HT1080 (cell line): ENCODE results near the gene HOXA7. TPM values are rescaled to one million over a fixed set of nuclear protein-coding genes. Genes with fewer than 3 reads are reported as not detected.

Source experiments
- DNase-seq: peaks from one replicate; pipeline ENCODE4 v3.0.0-alpha.2; 2015; ENCODE audit warnings: low read depth
- total RNA-seq: library from RNA; depleted of rRNA; stranded (reverse); fragments of >200 nt; shearing (Covaris generic); gene quantifications from 2 replicates; pipeline ENCODE4 v1.2.3, GENCODE V29; 2014

The HOXA7 gene
- total RNA-seq, 1 experiment from 2014 or later: not detected

DNA sequence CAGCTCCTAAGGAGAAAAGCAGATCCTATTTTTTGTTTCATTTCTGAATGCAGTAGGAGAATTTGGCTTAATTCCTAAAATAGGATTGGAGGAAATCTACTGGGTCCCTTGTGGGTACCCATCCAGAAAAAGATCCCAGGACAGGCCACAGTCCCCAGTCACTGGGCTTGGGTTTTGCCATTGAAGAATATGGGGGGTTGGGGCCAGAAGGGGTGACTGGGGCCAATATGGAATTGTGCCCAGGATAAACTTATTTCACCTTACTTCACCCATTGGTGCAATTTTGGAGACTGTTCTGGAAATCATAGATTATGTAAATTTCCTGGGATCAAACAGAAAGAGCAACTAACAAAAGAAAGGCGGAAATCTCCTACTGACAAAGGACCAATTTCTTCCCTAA, 18.0 kb downstream of the HOXA7 start:
- DNase-seq: no peak

DNA sequence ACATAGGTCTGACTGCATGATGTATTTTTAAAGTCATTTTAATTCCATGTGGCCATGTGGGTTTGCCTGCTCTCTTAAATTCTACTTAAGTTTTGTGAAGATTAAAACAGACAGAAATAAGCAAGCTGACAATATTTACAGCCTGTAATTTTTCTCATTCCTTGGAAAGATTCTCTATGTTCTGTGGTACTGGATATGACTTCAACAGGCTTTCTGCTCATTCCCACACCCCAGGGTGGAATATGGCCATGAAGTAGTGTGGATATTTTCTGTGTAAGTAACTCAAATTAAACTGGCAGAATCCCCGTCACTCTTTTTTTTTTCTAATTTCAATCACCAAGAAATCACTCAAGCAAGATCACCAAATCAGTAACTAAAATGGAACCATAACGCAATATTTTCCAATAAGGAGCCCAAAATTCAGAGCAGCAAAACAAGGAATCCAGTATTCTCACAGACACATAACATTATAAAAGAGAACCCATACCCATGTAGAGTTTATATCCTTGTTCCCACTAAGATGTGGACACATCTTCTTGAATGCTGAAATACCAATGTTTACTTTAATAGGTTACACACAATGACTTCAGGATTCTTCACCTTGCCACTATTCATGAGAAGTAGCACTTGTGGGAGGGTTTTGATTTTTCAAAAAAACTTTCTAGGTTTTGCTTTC, 18.7 kb downstream of the HOXA7 start:
- DNase-seq: no peak

DNA sequence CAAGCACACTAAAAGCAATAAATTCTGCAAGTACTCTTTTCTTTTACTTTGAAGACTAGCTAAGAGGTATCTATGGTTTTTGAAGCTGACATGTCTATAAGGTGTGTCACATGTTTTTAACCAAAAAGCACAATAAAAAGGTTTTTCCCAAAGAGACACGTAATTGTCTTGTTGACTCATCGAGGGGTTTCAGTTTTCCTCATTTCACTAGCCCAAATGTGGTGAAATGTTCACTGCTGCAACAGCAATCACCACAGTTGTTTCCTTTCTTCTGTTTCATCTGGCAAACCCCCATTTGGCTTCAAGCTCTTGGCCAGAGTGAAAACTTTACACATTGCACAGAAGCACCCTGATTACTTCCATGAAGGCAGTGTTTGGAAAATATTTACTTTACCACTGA, 22.1 kb downstream of the HOXA7 start:
- DNase-seq: peak; percentile 93

DNA sequence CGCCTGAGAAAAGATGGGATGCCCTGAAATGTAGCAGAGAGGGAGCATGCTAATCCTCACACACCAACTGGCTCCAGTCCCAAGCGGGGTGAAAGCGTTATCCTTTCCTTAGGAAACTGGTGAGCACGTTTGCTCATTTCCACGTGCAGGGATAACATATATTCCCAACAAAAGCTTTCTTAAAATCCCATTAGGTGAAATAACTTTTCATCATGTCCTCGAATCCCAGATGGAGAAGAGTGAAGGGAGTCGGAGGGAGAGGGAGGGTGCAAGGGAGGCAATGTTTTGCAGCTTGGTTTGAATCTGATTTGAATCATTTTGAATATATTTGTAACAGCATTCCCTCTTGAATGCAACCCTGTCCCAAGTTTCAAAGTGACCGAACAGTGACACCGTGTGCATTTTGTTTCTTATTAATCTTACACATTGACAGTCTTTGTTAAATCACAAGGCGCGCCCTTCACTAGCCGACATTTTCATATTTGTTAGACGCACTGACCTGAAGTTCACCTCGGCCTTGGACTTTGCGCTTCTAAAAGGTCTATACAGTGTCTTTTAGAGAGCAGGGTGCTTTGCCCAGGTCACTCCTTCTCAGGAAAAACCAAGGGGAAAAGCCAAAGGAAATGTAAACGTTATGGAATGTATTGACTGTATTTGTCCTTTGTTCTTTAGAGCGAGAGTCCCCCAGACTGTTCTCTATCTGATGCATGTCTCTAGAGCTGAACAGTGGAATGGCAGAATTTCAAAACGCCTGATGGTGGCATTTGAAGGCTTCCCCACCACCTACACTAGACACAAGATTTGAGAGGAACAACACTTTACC, 22.9 kb downstream of the HOXA7 start:
- no peak for DNase-seq

DNA sequence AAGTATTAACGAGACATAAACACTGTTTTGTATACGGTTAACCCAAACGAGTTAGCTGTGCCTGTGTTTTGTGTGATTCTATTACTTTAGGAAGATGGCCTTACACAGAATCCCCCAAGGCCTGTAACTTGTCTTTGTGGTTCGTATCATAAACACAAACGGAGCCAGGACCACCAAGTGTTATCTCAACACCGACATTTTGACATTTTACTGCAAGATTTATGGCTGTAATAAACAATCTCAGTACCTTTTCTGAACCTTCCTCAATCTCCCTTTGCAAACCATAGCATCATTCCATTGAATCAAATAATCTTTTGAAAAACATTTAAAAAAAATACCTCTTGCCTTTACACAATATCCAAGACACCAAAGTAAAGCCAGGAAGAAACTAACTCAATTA, 23.5 kb downstream of the HOXA7 start:
- no peak for DNase-seq

DNA sequence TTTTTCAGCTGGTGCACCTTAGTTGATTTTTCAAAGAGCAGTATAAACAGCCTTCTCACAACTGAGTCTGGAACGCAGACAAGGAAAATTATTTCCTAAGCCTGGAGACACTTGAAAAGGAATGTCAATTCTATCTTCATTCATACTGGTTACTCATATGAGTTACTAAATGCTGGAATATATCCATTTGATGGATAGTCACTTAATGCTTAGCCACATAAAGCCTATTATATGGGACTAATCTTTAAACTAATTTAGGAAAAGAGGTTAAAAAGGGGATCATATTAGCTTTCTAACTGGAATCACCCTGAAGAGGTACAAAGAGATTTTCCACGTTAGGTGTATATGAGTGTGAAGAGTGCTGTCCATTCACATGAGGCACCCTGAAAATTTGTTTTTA, 24.3 kb downstream of the HOXA7 start:
- no peak for DNase-seq

DNA sequence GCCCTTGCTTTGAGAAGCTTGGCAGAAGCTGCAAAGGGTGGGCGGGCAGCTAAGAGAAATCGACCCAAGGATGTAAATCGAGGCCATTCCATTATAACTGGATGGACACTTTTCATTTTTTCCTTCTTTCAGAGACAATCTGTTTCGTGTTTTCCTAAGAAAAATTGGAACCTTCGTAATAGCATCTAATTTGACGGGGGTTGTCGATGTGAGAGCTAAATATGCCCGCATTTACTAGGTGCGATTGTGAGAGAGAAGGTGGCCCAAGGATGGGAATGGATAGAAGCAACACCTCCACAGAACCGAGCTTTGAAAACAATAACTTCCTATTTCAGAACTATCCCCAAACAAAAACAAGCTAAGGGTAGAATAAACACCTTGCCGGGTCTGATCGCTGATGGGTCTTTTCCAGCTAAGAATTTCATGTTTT, 25.1 kb downstream of the HOXA7 start:
- no peak for DNase-seq

DNA sequence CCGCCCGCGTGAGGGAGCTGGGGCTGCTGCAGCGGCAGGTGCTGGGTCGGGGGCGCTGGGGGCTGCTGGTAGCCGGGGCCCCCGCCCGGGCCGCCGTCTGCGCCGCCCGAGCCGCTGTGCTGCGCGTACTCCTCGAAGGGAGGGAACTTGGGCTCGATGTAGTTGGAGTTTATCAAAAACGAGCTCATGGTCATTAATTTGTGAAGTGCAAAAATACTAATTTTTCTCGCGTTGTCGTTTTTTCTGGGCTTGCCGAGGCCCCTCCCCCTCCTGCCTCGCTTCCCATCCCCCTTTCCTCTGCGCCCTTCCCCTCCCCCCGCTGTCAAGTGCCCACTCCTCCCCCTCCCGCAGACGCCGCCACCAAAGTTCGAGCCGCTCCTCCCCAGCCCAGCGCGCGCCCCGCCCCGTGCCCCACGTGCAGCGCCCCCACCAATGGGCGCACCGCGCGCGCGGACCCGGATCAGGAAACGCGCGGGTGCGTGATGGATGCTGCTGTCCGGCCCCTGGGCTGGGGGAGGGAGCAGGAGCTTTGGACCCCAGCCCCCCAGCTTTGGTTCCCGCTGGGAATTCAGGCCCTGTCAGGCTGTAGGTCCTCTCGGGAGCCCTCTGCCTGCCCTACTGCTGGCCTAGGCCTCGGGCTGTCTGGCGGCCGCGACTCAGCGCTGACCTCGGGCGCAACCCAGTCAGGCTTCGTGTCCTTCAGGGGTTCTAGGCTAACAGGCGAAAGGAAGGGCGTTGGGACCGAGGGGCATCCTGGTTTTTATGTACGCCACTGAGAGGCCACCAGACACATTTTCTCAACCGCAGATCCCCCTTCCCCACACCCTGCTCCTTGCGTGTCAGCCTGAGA, 25.7 kb downstream of the HOXA7 start, which contains the start of gene HOXA4:
TSS of gene HOXA4 (minus strand) at position 218 of the 850 bp plus-strand sequence. CDS start at position 194, 24 bp downstream.
- DNase-seq: peak; percentile 84

DNA sequence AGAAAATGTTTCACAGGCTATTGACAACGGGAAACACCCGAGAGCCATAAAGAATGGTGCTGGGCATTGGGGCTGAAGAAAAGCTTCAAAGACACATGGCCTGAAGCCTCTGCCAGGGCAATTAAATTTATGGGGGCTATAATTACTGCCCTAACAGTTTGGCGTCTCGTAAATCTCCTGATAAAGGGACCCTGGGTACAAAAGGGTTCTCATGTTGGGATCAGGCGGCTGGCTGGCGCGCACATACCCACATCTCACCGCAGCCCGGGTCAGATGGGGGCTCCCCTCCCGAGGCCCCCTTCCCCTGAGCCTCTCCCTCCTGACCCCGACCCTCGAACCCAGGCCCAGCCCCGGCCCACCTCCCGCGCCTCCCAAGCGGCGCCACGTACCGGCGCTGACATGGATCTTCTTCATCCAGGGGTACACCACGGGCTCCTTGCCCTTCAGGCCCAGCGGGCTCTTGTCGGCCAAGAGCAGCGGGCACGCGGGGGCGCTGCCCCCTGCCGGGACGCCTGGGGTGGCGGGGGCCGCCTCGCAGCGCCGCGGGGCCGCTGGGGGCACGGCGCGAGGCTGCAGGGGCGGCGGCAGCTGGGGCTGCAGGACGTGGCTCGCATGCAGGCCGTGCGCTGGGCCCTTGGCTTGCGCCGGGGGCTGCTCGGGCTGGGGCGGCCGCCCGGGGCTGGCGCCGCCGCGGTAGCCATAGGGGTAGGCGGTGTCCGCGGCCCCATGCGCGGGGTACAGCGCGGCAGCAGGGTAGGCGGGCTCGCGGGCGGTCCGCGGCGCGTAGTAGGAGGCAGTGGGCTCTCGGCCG, 26.5 kb downstream of the HOXA7 start:
- no peak for DNase-seq

DNA sequence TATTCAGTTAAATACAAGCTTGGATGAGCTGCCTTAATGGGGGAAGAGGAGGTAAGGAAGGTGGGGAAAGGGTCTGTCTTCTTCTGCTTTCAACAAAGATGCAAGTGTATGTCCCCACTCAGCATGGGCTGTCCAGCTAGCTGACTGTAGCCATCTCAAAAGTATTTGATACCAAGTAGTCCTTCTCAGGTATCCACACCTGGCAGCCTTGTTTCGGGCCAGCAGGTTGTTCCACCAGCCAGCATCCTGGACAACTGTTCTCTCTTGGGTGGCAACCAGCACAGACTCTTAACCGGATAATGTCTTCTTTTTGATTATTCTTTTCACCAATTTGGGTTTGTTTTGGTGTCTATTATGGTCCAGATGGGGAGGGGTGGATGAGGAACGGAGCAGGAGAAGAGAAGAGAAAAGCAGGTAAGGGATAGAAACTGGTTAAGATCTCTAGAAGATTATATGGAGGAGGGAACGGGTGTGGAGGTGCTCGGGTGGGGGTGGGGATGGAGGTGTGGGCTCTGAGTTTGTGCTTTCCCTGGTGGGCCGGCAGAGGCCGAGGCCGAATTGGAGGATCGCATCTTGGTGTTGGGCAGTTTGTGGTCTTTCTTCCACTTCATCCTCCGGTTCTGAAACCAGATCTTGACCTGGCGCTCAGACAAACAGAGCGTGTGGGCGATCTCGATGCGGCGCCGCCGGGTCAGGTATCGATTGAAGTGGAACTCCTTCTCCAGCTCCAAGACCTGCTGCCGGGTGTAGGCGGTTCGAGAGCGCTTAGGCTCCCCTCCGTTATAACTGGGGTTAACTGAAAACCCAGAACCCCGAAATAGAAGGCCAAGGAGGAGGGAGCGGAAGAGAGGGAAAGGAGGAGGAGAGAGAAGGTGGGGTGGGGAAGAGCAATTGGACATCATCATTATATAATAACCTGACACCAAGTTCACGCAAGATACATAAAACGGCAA, 27.4 kb downstream of the HOXA7 start:
- no peak for DNase-seq

DNA sequence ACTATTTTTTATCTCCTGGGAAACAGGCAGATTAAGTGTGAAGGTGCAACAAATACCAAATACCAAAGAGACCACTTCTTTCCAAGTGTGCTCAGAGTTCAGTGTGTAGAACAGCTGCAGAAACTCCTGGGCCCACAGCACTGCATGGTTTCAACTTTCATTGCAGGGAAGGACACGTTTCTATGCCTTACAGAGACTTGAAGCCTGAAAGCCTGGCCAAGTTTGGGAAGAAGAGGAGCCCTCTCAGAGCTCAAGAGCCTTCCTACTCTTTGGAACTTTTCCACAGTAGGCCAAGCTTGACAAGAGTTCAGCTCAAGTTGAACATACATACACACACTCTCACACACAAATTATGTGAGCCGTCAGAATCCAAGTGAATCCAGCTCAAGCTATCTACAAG, 28.4 kb downstream of the HOXA7 start:
- DNase-seq: no peak

DNA sequence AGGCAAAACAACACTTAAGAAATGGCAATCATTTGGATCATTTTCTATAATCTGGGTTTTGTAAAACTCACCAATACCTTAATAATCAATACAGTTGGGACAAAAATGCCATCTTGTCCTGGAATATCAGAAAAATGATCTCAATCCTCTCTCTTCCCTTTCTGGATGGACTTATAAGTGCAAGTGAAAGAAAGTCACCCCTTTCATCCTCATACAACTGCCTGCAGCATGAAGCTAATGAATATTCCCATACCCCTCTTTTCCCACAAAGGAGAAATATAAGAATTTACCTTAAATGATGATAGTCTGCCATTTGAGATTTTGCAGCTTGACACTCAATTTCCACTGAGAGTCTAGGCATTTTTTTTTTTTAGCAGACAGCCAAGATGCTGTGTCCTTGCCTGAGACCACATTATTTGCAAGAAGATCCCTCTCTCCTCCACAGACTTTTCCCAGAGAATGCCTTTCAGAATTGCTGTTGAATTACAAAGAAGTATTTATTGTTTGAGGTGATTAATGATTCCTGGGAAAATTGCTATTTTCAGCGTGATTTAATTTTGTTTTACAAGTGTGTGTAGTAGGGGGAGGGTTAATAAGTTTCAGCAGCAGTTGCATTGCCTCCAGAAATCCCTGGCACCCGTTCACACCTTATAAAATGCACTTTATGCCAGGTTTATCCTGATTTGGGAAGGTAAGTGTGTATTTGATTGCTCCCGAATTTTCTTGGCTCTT, 29.7 kb downstream of the HOXA7 start:
- DNase-seq: no peak

DNA sequence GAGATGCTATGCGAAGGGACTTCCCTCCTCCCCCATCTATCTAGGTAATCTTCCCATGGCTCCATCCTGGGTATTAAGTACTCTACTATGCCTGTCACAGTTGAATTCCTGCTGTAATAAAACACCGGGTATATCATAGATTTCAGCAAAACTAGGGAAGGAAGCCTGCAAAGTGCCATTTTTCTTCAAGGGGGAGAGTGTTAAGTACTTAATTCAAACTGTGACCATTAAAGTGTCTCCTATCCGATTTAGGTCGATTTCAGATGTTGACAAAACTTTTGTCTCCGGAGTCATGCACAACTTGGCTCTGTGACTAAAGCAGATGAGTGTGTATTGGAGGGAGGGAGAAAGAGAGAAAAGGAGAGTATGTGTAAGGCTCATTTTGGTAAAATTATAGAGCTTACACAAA, 30.5 kb downstream of the HOXA7 start:
- no peak for DNase-seq

DNA sequence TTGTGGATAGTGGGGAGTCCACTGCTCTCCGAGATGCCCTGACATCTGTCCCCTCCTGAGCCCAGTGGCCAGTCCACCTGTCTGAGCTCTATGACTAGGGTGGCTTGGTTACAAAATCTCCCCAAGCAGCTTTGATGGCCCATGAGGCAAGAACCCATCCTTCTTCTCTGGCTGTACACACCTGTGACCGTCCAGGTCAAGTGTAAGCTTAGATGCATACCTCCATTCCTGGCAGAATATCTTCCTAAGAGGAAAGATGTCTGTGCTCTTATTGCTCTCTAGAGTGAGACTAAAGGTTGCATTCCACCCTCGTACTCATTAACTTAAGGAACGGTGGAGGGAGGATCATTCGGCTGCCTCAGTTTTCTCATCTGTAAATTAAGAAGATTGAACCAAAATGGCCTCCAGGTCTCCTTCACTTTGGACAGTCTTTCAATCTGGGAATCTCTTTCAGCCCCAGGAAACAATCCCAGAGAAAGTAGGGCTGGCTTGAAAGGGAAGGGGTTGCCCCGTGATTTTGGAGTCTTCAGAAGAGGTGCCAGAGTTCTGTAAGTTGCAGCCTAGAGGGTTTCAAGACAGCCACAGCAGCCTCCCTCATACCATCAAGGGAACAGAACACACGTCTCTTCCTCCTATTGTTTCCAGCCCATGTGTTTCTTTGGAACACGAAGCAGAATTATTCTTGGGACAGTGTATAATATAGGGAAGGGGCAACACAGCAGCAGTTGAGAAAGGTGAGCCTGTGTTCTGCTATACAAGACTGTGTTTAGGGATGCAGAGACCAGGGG, 31.4 kb downstream of the HOXA7 start:
- DNase-seq: no peak

DNA sequence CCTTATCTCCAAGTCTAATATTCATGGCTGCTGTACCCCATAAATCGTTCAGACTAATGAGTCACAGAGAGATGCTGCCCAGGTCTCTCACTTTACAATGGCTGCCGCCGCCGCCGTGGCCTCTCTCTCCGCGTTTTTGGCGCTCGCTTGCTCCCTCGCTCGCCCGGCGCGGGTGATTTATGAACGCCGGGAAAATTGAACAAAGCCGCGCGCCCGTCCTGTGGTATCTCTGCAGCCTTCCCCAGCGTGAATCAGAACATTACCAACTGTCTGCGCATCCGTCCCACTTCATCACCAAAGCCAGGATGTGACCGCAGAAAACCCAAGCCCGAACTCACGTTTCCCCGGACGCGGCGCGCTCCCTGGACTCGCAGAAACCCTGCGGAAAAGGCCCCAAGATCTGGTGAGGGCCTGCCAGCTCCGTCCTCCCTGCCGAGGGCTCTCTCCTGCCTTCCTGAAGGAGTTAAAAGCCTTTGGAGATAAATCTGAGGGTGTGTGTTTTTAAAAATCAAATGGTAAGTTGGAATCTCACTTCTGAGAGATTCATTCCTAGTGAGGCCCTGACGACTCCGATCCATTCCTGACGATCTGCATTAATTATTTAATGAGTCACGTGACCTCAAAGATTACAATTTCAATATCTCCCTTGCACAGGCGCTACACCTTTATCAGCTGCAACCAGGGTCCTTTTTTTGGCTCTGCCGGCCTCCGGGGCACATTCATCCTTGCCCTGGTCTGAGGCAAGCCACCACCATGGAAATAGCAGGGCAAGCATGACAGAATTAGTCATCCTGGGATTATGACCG, 32.2 kb downstream of the HOXA7 start:
- no peak for DNase-seq

DNA sequence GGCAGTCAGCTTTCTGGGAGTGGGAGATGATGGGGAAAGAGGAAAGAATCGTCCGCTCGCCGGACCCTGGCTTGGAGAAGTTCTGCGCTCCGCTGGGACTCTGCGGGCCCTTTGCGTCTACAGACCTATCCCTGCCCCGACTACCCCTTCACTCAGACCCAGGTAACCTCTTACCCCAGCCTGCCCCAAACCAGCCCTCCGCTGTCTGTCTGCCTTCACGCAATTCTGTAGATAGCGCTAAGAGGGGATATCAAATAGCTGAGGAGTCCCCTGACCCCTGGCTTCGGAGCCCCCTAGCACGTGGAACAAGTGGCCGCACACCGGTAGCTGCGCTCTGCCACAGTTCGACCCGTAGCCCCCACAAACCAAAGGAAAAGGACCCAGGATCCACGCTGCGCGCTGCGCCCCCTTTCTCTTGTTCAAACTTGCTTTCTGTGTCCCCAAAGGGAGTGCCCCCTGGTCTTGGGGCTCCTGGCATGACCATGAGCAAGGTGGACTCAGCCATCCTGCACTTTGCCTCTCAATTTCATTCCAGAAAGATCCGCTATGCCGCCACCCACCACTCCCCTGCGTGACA, 32.9 kb downstream of the HOXA7 start:
- DNase-seq: no peak

DNA sequence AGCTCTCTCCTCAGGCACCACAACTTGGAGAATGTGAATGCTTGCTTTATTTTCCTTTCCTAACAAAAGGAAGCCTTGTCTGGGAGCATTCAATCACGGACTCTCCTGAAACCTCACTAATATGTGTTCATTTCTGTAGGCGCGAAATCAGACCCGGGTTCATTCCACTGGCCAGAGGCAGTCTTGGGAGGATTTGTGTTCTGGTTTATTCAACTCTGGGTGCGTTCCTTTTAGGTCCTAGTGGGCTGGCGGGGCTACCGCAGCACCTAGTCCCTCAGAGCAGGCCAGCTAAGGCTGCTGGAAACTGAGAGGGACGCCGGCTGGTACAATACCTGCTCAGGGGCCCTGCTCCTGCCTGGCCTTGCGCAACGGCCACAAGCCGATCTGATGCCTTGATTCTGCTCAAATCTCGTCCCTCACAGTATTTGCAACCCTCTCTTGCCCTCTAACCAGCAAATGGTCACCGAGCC, 33.4 kb downstream of the HOXA7 start:
- no peak for DNase-seq
